ENCODE measurements around the gene ATOH1.

GRCh38 chr4:93809773-93810172 lies 18.8 kb upstream of the ATOH1 start:
- TF ChIP-seq, protein P1, sequence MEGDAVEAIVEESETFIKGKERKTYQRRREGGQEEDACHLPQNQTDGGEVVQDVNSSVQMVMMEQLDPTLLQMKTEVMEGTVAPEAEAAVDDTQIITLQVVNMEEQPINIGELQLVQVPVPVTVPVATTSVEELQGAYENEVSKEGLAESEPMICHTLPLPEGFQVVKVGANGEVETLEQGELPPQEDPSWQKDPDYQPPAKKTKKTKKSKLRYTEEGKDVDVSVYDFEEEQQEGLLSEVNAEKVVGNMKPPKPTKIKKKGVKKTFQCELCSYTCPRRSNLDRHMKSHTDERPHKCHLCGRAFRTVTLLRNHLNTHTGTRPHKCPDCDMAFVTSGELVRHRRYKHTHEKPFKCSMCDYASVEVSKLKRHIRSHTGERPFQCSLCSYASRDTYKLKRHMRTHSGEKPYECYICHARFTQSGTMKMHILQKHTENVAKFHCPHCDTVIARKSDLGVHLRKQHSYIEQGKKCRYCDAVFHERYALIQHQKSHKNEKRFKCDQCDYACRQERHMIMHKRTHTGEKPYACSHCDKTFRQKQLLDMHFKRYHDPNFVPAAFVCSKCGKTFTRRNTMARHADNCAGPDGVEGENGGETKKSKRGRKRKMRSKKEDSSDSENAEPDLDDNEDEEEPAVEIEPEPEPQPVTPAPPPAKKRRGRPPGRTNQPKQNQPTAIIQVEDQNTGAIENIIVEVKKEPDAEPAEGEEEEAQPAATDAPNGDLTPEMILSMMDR (conservative IDR thresholded peaks at IDR 0.05; ENCODE audit: low read depth, low read length) = no peak
- no peak for TF ChIP-seq EZH2 (IDR thresholded peaks at IDR 0.05; ENCODE audit: borderline replicate concordance, low read depth, low read length, poor library complexity, severe bottlenecking)

Measured in A673 (cell line).